ENCODE data around the gene ATXN7L1. TPM values are rescaled to one million over a fixed set of nuclear protein-coding genes. Genes with fewer than 3 reads are reported as not detected.

ATXN7L1 gene
- polyA plus RNA-seq, 1 of the 3 experiments (the other 2 are of a cell fraction): 6.0 TPM

DNA sequence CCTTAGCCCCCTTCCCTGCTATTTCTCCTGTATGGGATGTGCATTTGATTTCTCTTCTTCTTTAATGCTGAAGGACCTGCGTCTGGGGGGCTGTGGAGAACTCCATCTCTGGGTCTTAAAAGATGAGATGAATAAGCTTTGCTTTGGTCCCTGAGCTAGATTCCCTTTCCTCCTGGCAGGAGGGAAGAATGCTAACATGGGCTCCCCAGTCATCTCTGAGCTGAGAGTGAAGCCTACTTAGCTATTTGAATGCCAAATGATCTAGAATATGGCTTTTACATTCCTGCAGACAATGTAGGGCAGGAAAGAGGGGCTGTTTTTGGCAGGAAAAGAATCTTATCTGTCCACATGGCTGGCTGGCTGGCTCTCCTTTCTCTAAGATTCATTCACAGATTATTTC, 232.5 kb downstream of the ATXN7L1 start (continued):
- no peak for TF ChIP-seq FOSL2 (IDR thresholded peaks at IDR 0.05; ENCODE audit: borderline replicate concordance, low read depth)
- no peak for TF ChIP-seq GATA2 (CRISPR knock-in tag; IDR thresholded peaks at IDR 0.05)
- no peak for TF ChIP-seq MEF2A (IDR thresholded peaks at IDR 0.05; ENCODE audit: borderline replicate concordance, low read depth)

- CTCF ChIA-PET: interaction anchor here (1.0 to 2.9 kb wide), 14 partner anchors 10 to 524 kb away, joined by 3 to 26 read pairs (median 4); partner anchors contain the start of gene ATXN7L1
- peak; percentile 85 for DNase-seq
Observed at GRCh38 chr7:105643384-105643783, 233.0 kb downstream of the ATXN7L1 start.

DNA sequence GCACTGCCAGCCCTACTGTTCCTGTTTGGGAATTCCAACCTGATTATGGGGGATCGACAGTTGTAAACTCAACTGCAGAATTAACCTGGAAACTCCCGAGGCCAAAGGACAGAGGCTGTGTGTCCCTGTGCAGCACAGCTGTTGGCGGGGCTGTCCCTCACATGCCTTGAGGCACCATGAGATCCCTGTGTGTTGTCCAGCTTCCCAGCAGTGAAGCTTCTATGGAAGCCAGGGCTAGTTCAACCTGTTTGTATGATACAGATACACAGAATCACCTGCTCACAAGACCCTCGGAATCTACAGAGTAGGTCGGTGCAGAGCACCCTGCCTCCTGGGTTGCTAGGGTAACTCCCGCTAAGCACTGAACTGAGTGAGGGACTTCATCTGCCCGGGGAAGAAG, 234.1 kb downstream of the ATXN7L1 start:
- Histone ChIP-seq H3K4me2 (no peak overlapping the region), H3K9me3 (no peaks in the 10 kb centered on the region), H3K27ac (ENCODE audit: low read depth in 2 of 2, low read length in 1 of 2) (no peak overlapping the region), H4K20me1 (ENCODE audit: insufficient read depth) (no peaks in the 10 kb centered on the region), H3K79me2 (ENCODE audit: insufficient read depth) (no peaks in the 10 kb centered on the region), H3K4me3 (ENCODE audit: low read depth in 2 of 2, low read length in 1 of 2) (no peak overlapping the region), H3F3A (replicated peaks; ENCODE audit: insufficient read depth) (no peaks in the 10 kb centered on the region), H3K9ac (no peak overlapping the region), H2AFZ (ENCODE audit: low read depth) (no peak overlapping the region), H3K9me2 (no peaks in the 10 kb centered on the region), H3K4me1 (ENCODE audit: control insufficient read depth in 1 of 2, insufficient read depth in 2 of 2, low read depth in 1 of 2, low read length in 1 of 2) (peaks cover 0 to 18% of the 10 kb centered on the region in 2 experiments; a peak in 1 of 4 replicates), H3K27me3 (ENCODE audit: insufficient read depth) (no peaks in the 10 kb centered on the region), H3K36me3 (replicated peaks in 1 of 2; ENCODE audit: control insufficient read depth in 1 of 2, insufficient read depth in 2 of 2, low read length in 1 of 2) (peaks cover 6 to 30% of the 10 kb centered on the region in 2 experiments)
- WGBS (ENCODE audit: low lambda C conversion rate): 91% methylated on average over 6 of the region's 7 CpGs
- POLR2A ChIA-PET: no interaction called here
- TF ChIP-seq, protein P1, sequence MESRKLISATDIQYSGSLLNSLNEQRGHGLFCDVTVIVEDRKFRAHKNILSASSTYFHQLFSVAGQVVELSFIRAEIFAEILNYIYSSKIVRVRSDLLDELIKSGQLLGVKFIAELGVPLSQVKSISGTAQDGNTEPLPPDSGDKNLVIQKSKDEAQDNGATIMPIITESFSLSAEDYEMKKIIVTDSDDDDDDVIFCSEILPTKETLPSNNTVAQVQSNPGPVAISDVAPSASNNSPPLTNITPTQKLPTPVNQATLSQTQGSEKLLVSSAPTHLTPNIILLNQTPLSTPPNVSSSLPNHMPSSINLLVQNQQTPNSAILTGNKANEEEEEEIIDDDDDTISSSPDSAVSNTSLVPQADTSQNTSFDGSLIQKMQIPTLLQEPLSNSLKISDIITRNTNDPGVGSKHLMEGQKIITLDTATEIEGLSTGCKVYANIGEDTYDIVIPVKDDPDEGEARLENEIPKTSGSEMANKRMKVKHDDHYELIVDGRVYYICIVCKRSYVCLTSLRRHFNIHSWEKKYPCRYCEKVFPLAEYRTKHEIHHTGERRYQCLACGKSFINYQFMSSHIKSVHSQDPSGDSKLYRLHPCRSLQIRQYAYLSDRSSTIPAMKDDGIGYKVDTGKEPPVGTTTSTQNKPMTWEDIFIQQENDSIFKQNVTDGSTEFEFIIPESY (IDR thresholded peaks at IDR 0.05; ENCODE audit: borderline replicate concordance, low read depth): no peak
- no peak for TF ChIP-seq SMC3 (IDR thresholded peaks at IDR 0.05; ENCODE audit: low read depth, low read length)
- no peak for TF ChIP-seq RCOR1 (IDR thresholded peaks at IDR 0.05; ENCODE audit: low read length)
- no peak for TF ChIP-seq MEF2A (IDR thresholded peaks at IDR 0.05; ENCODE audit: borderline replicate concordance, low read depth)
- TF ChIP-seq MAX (IDR thresholded peaks at IDR 0.05; ENCODE audit: low read depth): no peak
- TF ChIP-seq EZH2phosphoT487 (IDR thresholded peaks at IDR 0.05; ENCODE audit: borderline replicate concordance, low read depth): no peak
- TF ChIP-seq, protein P2, sequence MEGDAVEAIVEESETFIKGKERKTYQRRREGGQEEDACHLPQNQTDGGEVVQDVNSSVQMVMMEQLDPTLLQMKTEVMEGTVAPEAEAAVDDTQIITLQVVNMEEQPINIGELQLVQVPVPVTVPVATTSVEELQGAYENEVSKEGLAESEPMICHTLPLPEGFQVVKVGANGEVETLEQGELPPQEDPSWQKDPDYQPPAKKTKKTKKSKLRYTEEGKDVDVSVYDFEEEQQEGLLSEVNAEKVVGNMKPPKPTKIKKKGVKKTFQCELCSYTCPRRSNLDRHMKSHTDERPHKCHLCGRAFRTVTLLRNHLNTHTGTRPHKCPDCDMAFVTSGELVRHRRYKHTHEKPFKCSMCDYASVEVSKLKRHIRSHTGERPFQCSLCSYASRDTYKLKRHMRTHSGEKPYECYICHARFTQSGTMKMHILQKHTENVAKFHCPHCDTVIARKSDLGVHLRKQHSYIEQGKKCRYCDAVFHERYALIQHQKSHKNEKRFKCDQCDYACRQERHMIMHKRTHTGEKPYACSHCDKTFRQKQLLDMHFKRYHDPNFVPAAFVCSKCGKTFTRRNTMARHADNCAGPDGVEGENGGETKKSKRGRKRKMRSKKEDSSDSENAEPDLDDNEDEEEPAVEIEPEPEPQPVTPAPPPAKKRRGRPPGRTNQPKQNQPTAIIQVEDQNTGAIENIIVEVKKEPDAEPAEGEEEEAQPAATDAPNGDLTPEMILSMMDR (IDR thresholded peaks at IDR 0.05): no peak
- CTCF ChIA-PET: interaction anchor here (1.8 kb wide), 1 partner anchor 11 kb away, joined by 10 read pairs; no protein-coding TSS in a partner anchor
- DNase-seq: no peak

More at GRCh38 chr7:105643384-105643783, 233.0 kb downstream of the ATXN7L1 start:
- TF ChIP-seq, protein P2 (IDR thresholded peaks at IDR 0.05): no peak
- TF ChIP-seq MXI1 (IDR thresholded peaks at IDR 0.05; ENCODE audit: low read depth, low read length) (peak; percentile 71; the same call in 1 of the 2 replicates), SMC3 (IDR thresholded peaks at IDR 0.05; ENCODE audit: low read depth, low read length) (no peak), JUND (IDR thresholded peaks at IDR 0.05) (no peak), YY1 (IDR thresholded peaks at IDR 0.05; ENCODE audit: low read depth) (no peak)
- H3K4me2 ChIP-seq: no peak overlapping the region
- no peaks in the 10 kb centered on the region for H3K9me2 ChIP-seq
- H3K4me3 ChIP-seq (ENCODE audit: low read depth in 2 of 2, low read length in 1 of 2): no peak overlapping the region
- H3K9ac ChIP-seq: no peak overlapping the region
- no peaks in the 10 kb centered on the region for H4K20me1 ChIP-seq (ENCODE audit: insufficient read depth)
- peaks cover under 1 to 22% of the 10 kb centered on the region in 2 experiments; a peak in 1 of 4 replicates for H3K4me1 ChIP-seq (ENCODE audit: control insufficient read depth in 1 of 2, insufficient read depth in 2 of 2, low read depth in 1 of 2, low read length in 1 of 2)
- WGBS (ENCODE audit: low lambda C conversion rate): 50% methylated on average over 10 of the region's 15 CpGs
- H3K27ac ChIP-seq (ENCODE audit: low read depth in 2 of 2, low read length in 1 of 2): no peak overlapping the region
- no peaks in the 10 kb centered on the region for H3K27me3 ChIP-seq (ENCODE audit: insufficient read depth)
- peaks cover 0 to 19% of the 10 kb centered on the region in 2 experiments for H3K36me3 ChIP-seq (replicated peaks in 1 of 2; ENCODE audit: control insufficient read depth in 1 of 2, insufficient read depth in 2 of 2, low read length in 1 of 2)
- H3K79me2 ChIP-seq (ENCODE audit: insufficient read depth): no peaks in the 10 kb centered on the region
- no peaks in the 10 kb centered on the region for H3K9me3 ChIP-seq
- no peaks in the 10 kb centered on the region for H3F3A ChIP-seq (replicated peaks; ENCODE audit: insufficient read depth)
- H2AFZ ChIP-seq (ENCODE audit: low read depth): no peak overlapping the region
- POLR2A ChIA-PET: no interaction called here

Data from SK-N-SH (cell line).